ENCODE results near the gene TWF2. TPM values are rescaled to one million over a fixed set of nuclear protein-coding genes. Genes with fewer than 3 reads are reported as not detected.

Gene TWF2
- total RNA-seq, 1 experiment from 2014 or later = 136 TPM

DNA sequence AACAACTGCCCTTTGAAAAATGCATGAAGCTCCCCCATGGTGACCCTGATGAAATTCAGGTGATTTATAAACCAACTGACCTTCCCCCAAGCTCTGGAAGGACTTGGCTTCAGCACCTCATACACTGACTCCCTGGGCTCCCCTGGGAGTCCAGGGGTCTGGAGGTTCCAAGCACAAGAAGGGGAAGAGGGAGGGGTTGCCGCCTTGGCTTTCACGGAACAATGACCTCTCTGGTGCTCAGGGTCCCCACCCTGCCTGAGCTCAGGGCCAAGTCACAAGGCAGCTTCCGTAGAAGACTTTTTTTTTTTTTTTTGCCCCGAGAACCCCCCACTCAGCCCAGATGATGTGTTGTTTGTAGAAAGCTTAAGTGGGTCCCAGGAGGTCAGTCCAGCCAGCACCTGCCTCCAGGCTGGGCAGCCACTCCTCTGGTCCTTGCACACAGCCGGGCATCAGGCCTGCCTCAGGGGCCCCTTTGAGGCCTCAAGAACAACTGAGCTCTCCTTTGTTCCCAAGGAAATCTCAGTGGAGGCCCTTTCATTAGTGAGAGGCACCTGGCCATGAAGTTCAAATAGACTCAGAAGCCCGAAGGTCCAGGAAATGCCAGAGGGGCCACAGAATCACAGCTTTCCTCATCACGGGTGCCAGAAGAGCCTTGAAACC, 55.0 kb downstream of the TWF2 start:
- DNase-seq (ENCODE audit: low read depth) = no peak

DNA sequence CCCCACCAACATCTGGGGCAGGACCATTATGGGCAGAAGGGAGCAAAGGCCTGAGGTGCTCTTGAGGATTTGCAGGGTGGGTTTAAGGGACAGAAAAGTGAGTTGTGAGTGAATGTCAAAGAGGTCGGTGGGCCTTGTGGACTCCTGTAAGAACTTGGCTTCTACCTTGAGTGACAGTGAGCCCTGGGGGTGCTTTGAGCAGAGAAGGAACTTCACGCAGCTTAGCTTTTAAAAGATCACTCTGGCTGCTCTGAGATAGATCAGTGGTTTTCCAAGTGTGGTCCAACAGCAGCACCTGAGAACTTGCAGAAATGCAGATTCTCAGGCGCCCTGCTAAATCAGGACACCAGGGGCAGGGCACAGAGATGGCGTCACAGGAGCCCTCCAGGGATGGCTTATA, 56.3 kb downstream of the TWF2 start:
- DNase-seq (ENCODE audit: low read depth) = no peak

DNA sequence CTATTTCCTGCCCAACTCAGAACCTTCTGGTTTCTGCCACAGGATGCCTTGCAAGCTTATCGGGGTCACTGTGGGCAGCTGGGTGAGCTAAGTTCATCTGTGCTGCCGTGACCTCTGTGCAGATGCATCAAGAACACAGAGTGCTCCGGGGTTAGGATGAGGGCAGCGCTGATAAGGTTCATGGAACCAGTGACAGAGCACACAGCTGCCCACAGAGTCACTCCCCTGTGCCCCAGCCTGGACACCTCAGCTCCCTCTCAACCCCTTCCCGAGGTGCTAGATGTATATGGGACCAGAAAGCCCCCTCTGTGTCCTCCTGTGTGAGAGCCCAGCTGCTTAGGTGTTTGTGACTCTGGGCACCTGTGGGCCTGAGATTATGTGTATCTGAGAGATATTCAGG, 56.8 kb downstream of the TWF2 start:
- no peak for DNase-seq (ENCODE audit: low read depth)

DNA sequence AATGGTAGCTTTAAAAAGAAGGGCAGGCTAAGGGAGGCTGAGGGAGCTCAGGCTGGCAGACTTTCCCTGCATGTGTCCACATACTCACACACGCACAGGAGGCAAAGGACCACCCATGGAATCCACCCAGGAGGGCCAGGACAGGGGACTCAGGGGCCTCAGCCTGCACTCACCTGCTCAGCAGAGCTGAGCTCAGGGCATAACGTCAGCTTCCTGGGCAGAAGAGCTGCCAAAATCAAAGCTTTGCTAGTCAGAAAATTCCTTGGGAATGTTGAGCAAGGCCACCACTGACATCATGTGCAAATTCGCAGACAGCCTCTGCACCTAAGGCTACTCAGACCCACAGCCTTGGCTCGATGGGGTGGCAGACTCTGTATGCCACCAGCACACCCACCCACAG, 57.4 kb downstream of the TWF2 start:
- no peak for DNase-seq (ENCODE audit: low read depth)

Other genes starting within 250 kb of the TWF2 start
- gene RPL29, start 243.3 kb downstream of the TWF2 start, total RNA-seq (2014; rRNA removed) = 1,243 and 1,634 TPM in 2 replicates
- gene DUSP7, start 182.6 kb downstream of the TWF2 start, total RNA-seq (2014; rRNA removed) = 15.3 and 15.7 TPM in 2 replicates
- 18.9 and 19.1 TPM in 2 replicates for gene POC1A, start 84.7 kb downstream of the TWF2 start, total RNA-seq (2014; rRNA removed)
- 44.2 and 57.9 TPM in 2 replicates for gene ALAS1, start 41.0 kb downstream of the TWF2 start, total RNA-seq (2014; rRNA removed)
- under 0.01 TPM in 1 of 2 replicates, not detected in the other for gene TLR9, start 13.5 kb downstream of the TWF2 start, total RNA-seq (2014; rRNA removed)
- gene PPM1M, start 6.6 kb upstream of the TWF2 start, total RNA-seq (2014; rRNA removed) = 16.0 and 22.3 TPM in 2 replicates
- 44.5 and 58.0 TPM in 2 replicates for gene WDR82, start 39.5 kb upstream of the TWF2 start, total RNA-seq (2014; rRNA removed)
- gene GLYCTK, start 48.7 kb upstream of the TWF2 start, total RNA-seq (2014; rRNA removed) = 13.0 and 20.4 TPM in 2 replicates
- gene DNAH1, start 77.2 kb upstream of the TWF2 start, total RNA-seq (2014; rRNA removed) = 0.71 and 2.1 TPM in 2 replicates
- gene BAP1, start 170.8 kb upstream of the TWF2 start, total RNA-seq (2014; rRNA removed) = 79.2 and 99.6 TPM in 2 replicates
- gene PHF7, start 171.5 kb upstream of the TWF2 start, total RNA-seq (2014; rRNA removed) = 3.5 and 6.9 TPM in 2 replicates
- gene SEMA3G, start 205.9 kb upstream of the TWF2 start, total RNA-seq (2014; rRNA removed) = not detected in 2 replicates
- 1.5 and 8.2 TPM in 2 replicates for gene TNNC1, start 214.9 kb upstream of the TWF2 start, total RNA-seq (2014; rRNA removed)
- 45.7 and 48.7 TPM in 2 replicates for gene NISCH, start 216.4 kb upstream of the TWF2 start, total RNA-seq (2014; rRNA removed)